ENCODE results near the gene PRR14L. TPM values are rescaled to one million over a fixed set of nuclear protein-coding genes. Genes with fewer than 3 reads are reported as not detected.

PRR14L gene
- polyA plus RNA-seq, 1 of the 3 experiments (the other 2 are of a cell fraction): 5.9 TPM

GRCh38 chr22:31728857-31729256 lies 21.1 kb downstream of the PRR14L start:
- peaks cover 89% of the 10 kb centered on the region for H3K79me2 ChIP-seq (ENCODE audit: insufficient read depth)
- H3K9ac ChIP-seq: no peak overlapping the region
- 0 out of 2 replicates have a peak, but pooled peaks cover 12% of the 10 kb centered on the region for H4K20me1 ChIP-seq (ENCODE audit: insufficient read depth)
- no peak for DNase-seq
- no peak overlapping the region for H3K4me3 ChIP-seq (ENCODE audit: low read depth in 2 of 2, low read length in 1 of 2)
- WGBS (ENCODE audit: low lambda C conversion rate): 98% methylated on average over 4 of the region's 4 CpGs
- no peaks in the 10 kb centered on the region for H3K9me2 ChIP-seq
- no peak for TF ChIP-seq USF2 (IDR thresholded peaks at IDR 0.05; ENCODE audit: borderline replicate concordance, low read depth, low read length)
- no peak overlapping the region for H2AFZ ChIP-seq (ENCODE audit: low read depth)
- no peaks in the 10 kb centered on the region for H3K9me3 ChIP-seq
- H3K27me3 ChIP-seq (ENCODE audit: insufficient read depth): no peaks in the 10 kb centered on the region
- POLR2A ChIA-PET: no interaction called here
- H3K4me2 ChIP-seq: no peak overlapping the region
- peaks cover 12 to 15% of the 10 kb centered on the region in 2 experiments for H3K36me3 ChIP-seq (replicated peaks in 1 of 2; ENCODE audit: control insufficient read depth in 1 of 2, insufficient read depth in 2 of 2, low read length in 1 of 2)
- H3K27ac ChIP-seq (ENCODE audit: low read depth in 2 of 2, low read length in 1 of 2): no peak overlapping the region
- no peaks in the 10 kb centered on the region for H3F3A ChIP-seq (replicated peaks; ENCODE audit: insufficient read depth)
- CTCF ChIA-PET: interaction anchor here (0.6 kb wide), 1 partner anchor 21 kb away, joined by 3 read pairs; no protein-coding TSS in a partner anchor
- no peaks in the 10 kb centered on the region for H3K4me1 ChIP-seq (ENCODE audit: control insufficient read depth in 1 of 2, insufficient read depth in 2 of 2, low read depth in 1 of 2, low read length in 1 of 2)

- Histone ChIP-seq H3F3A (replicated peaks; ENCODE audit: insufficient read depth) (no peaks in the 10 kb centered on the region), H2AFZ (ENCODE audit: low read depth) (no peak overlapping the region), H3K9me2 (no peaks in the 10 kb centered on the region), H4K20me1 (ENCODE audit: insufficient read depth) (0 out of 2 replicates have a peak, but pooled peaks cover 12% of the 10 kb centered on the region), H3K27ac (ENCODE audit: low read depth in 2 of 2, low read length in 1 of 2) (no peak overlapping the region), H3K36me3 (replicated peaks in 1 of 2; ENCODE audit: control insufficient read depth in 1 of 2, insufficient read depth in 2 of 2, low read length in 1 of 2) (peaks cover 19 to 24% of the 10 kb centered on the region in 2 experiments), H3K9ac (no peak overlapping the region), H3K4me3 (ENCODE audit: low read depth in 2 of 2, low read length in 1 of 2) (no peak overlapping the region), H3K79me2 (ENCODE audit: insufficient read depth) (peaks cover 77% of the 10 kb centered on the region), H3K27me3 (ENCODE audit: insufficient read depth) (no peaks in the 10 kb centered on the region), H3K9me3 (no peaks in the 10 kb centered on the region), H3K4me1 (ENCODE audit: control insufficient read depth in 1 of 2, insufficient read depth in 2 of 2, low read depth in 1 of 2, low read length in 1 of 2) (no peaks in the 10 kb centered on the region), H3K4me2 (no peak overlapping the region)
- TF ChIP-seq EP300 (IDR thresholded peaks at IDR 0.05; ENCODE audit: borderline replicate concordance in 1 of 2, low read depth in 1 of 2, low read length in 1 of 2) (no peak), TCF12 (IDR thresholded peaks at IDR 0.05) (no peak), USF2 (IDR thresholded peaks at IDR 0.05; ENCODE audit: borderline replicate concordance, low read depth, low read length) (no peak)
- 100% methylated on average over 1 of the region's 3 CpGs for WGBS (ENCODE audit: low lambda C conversion rate)
- POLR2A ChIA-PET: no interaction called here
- DNase-seq: no peak
- CTCF ChIA-PET: interaction anchor here (1.0 to 1.1 kb wide), 3 partner anchors 10 to 61 kb away, joined by 3 read pairs; no protein-coding TSS in a partner anchor
Observed at GRCh38 chr22:31726692-31727091, 23.2 kb downstream of the PRR14L start.

- 94% methylated on average over 5 of the region's 5 CpGs for WGBS (ENCODE audit: low lambda C conversion rate)
- no peak overlapping the region for H3K4me2 ChIP-seq
- no peaks in the 10 kb centered on the region for H3K9me2 ChIP-seq
- CTCF ChIA-PET: interaction anchor here (0.8 kb wide), 1 partner anchor 754 kb away, joined by 3 read pairs; no protein-coding TSS in a partner anchor
- DNase-seq: no peak
- H3K4me3 ChIP-seq (ENCODE audit: low read depth in 2 of 2, low read length in 1 of 2): no peak overlapping the region
- H3K79me2 ChIP-seq (ENCODE audit: insufficient read depth): peaks cover 60% of the 10 kb centered on the region
- TF ChIP-seq TEAD4 (IDR thresholded peaks at IDR 0.05; ENCODE audit: borderline replicate concordance, insufficient read depth) (no peak), POLR2AphosphoS5 (IDR thresholded peaks at IDR 0.05; ENCODE audit: low read depth, low read length) (no peak), FOXM1 (IDR thresholded peaks at IDR 0.05; ENCODE audit: low read depth) (no peak), MXI1 (IDR thresholded peaks at IDR 0.05; ENCODE audit: low read depth, low read length) (no peak), TAF1 (IDR thresholded peaks at IDR 0.05; ENCODE audit: borderline replicate concordance, low read depth, low read length) (no peak), IRF3 (IDR thresholded peaks at IDR 0.05; ENCODE audit: low read depth, low read length) (no peak), NFIC (IDR thresholded peaks at IDR 0.05; ENCODE audit: borderline replicate concordance) (no peak)
- H3K9me3 ChIP-seq: no peaks in the 10 kb centered on the region
- POLR2A ChIA-PET: interaction anchor here (1.0 kb wide), 1 partner anchor 11 kb away, joined by 3 read pairs; no protein-coding TSS in a partner anchor
- H3F3A ChIP-seq (replicated peaks; ENCODE audit: insufficient read depth): no peaks in the 10 kb centered on the region
- H3K4me1 ChIP-seq (ENCODE audit: control insufficient read depth in 1 of 2, insufficient read depth in 2 of 2, low read depth in 1 of 2, low read length in 1 of 2): peaks cover 0 to 2% of the 10 kb centered on the region in 2 experiments; a peak in 1 of 4 replicates
- H3K27me3 ChIP-seq (ENCODE audit: insufficient read depth): no peaks in the 10 kb centered on the region
- 0 out of 2 replicates have a peak, but pooled peaks cover 5% of the 10 kb centered on the region for H4K20me1 ChIP-seq (ENCODE audit: insufficient read depth)
- H3K36me3 ChIP-seq (replicated peaks in 1 of 2; ENCODE audit: control insufficient read depth in 1 of 2, insufficient read depth in 2 of 2, low read length in 1 of 2): peaks cover 33% of the 10 kb centered on the region in 2 experiments
- H3K27ac ChIP-seq (ENCODE audit: low read depth in 2 of 2, low read length in 1 of 2): no peak overlapping the region
- H2AFZ ChIP-seq (ENCODE audit: low read depth): no peak overlapping the region
- no peak overlapping the region for H3K9ac ChIP-seq
Observed at GRCh38 chr22:31723723-31724122, 26.2 kb downstream of the PRR14L start.
